SU-DHL-6 (cell line): ENCODE data around the gene DCAF7.

Experiments used
- CTCF ChIP-seq: fragments of 200-600 bp; sonication (generic); IDR thresholded peaks from one replicate; pipeline ENCODE4 v1.5.1; 2017; ENCODE audit warnings: antibody characterized with exemption, mild to moderate bottlenecking, low read length, moderate library complexity; ENCODE audit not compliant: insufficient read depth, poor library complexity, severe bottlenecking
- EZH2phosphoT487 ChIP-seq: fragments of 200-600 bp; sonication (generic), shearing (Covaris generic); conservative IDR thresholded peaks from 2 replicates; pipeline ENCODE4 v1.6.1; 2018; ENCODE audit warnings: mild to moderate bottlenecking, antibody characterized with exemption, low read length, moderate library complexity, mixed read lengths

DNA sequence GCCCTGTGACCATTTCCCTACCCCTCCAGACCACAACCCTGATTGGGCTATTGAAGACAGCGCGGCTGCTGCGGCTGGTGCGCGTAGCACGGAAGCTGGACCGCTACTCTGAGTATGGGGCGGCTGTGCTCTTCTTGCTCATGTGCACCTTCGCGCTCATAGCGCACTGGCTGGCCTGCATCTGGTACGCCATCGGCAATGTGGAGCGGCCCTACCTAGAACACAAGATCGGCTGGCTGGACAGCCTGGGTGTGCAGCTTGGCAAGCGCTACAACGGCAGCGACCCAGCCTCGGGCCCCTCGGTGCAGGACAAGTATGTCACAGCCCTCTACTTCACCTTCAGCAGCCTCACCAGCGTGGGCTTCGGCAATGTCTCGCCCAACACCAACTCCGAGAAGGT, 14.6 kb upstream of the DCAF7 start:
- no peak for TF ChIP-seq CTCF
- no peak for TF ChIP-seq EZH2phosphoT487
